ENCODE results near the gene MAST4. TPM values are rescaled to one million over a fixed set of nuclear protein-coding genes. Genes with fewer than 3 reads are reported as not detected.

MAST4 gene
- total RNA-seq, 2 experiments from 2014 or later: 1.3 to 21.9 TPM

- Histone ChIP-seq H3K79me2 (ENCODE audit: insufficient read depth, low read depth, low read length) (no peaks in the 10 kb centered on the region), H3K36me3 (ENCODE audit: insufficient read depth, low read length) (no peaks in the 10 kb centered on the region), H3K4me2 (ENCODE audit: low read length) (no peak overlapping the region), H3K4me3 (ENCODE audit: low read depth, low read length, poor library complexity, severe bottlenecking) (no peak overlapping the region), H3K27ac (ENCODE audit: low read depth, low read length, poor library complexity, severe bottlenecking) (no peak overlapping the region), H3K4me1 (ENCODE audit: insufficient read depth, low read length, poor library complexity, severe bottlenecking) (no peaks in the 10 kb centered on the region), H3K9me2 (ENCODE audit: insufficient read depth, low read length) (no peaks in the 10 kb centered on the region), H2AFZ (ENCODE audit: low read length) (no peak overlapping the region), H3K9me3 (ENCODE audit: low read length) (no peaks in the 10 kb centered on the region), H4K20me1 (ENCODE audit: insufficient read depth, low read length) (no peaks in the 10 kb centered on the region)
- ChIA-PET POLR2A (interaction anchor here (0.5 to 1.7 kb wide), 2 partner anchors 14 to 1625 kb away, joined by 3 to 7 read pairs; no protein-coding TSS in a partner anchor), CTCF (ENCODE audit: unreplicated experiment) (no interaction called here)
- DNase-seq (ENCODE audit: low spot score): no peak
- no TSS peak for BruUV-seq (replicated peaks)
- intact Hi-C loops (cut with micrococcal nuclease; ENCODE audit: unreplicated experiment): no loop called here
- TF ChIP-seq CTCF (conservative IDR thresholded peaks at IDR 0.05; ENCODE audit: low read length): no peak
- no peak for TF ChIP-seq EZH2phosphoT487 (IDR thresholded peaks at IDR 0.05; ENCODE audit: borderline replicate concordance, low read depth, low read length)
Observed at GRCh38 chr5:67106626-67107342, 510.6 kb downstream of the MAST4 start.

- no peaks in the 10 kb centered on the region for H3K9me2 ChIP-seq (ENCODE audit: insufficient read depth, low read length)
- H3K79me2 ChIP-seq (ENCODE audit: insufficient read depth, low read depth, low read length): no peaks in the 10 kb centered on the region
- no peak overlapping the region for H2AFZ ChIP-seq (ENCODE audit: low read length)
- H3K4me2 ChIP-seq (ENCODE audit: low read length): no peak overlapping the region
- H3K36me3 ChIP-seq (ENCODE audit: insufficient read depth, low read length): no peaks in the 10 kb centered on the region
- no peak overlapping the region for H3K27ac ChIP-seq (ENCODE audit: low read depth, low read length, poor library complexity, severe bottlenecking)
- no TSS peak for BruUV-seq (replicated peaks)
- intact Hi-C loops (cut with micrococcal nuclease; ENCODE audit: unreplicated experiment): no loop called here
- CTCF ChIA-PET (ENCODE audit: unreplicated experiment): no interaction called here
- H3K4me3 ChIP-seq (ENCODE audit: low read depth, low read length, poor library complexity, severe bottlenecking): no peak overlapping the region
- no peaks in the 10 kb centered on the region for H3K4me1 ChIP-seq (ENCODE audit: insufficient read depth, low read length, poor library complexity, severe bottlenecking)
- no peak for DNase-seq (ENCODE audit: low spot score)
- POLR2A ChIA-PET: interaction anchor here (0.7 to 1.4 kb wide), 3 partner anchors 9 to 215 kb away, joined by 3 to 6 read pairs (median 6); no protein-coding TSS in a partner anchor
- H4K20me1 ChIP-seq (ENCODE audit: insufficient read depth, low read length): no peaks in the 10 kb centered on the region
- H3K9me3 ChIP-seq (ENCODE audit: low read length): no peaks in the 10 kb centered on the region
- no peak for TF ChIP-seq CTCF (conservative IDR thresholded peaks at IDR 0.05; ENCODE audit: low read length)
- TF ChIP-seq EZH2phosphoT487 (IDR thresholded peaks at IDR 0.05; ENCODE audit: borderline replicate concordance, low read depth, low read length): no peak
Observed at GRCh38 chr5:67111779-67112178, 515.6 kb downstream of the MAST4 start.

- intact Hi-C loops (cut with micrococcal nuclease; ENCODE audit: unreplicated experiment): no loop called here
- no TSS peak for BruUV-seq (replicated peaks)
Observed at GRCh38 chr5:67115246-67115645, 519.1 kb downstream of the MAST4 start.

More at GRCh38 chr5:67115246-67115645, 519.1 kb downstream of the MAST4 start:
- Histone ChIP-seq H2AFZ (ENCODE audit: low read length) (no peak overlapping the region), H4K20me1 (ENCODE audit: insufficient read depth, low read length) (no peaks in the 10 kb centered on the region), H3K4me3 (ENCODE audit: low read depth, low read length, poor library complexity, severe bottlenecking) (no peak overlapping the region), H3K27ac (ENCODE audit: low read depth, low read length, poor library complexity, severe bottlenecking) (no peak overlapping the region), H3K9me2 (ENCODE audit: insufficient read depth, low read length) (no peaks in the 10 kb centered on the region), H3K4me1 (ENCODE audit: insufficient read depth, low read length, poor library complexity, severe bottlenecking) (no peaks in the 10 kb centered on the region), H3K79me2 (ENCODE audit: insufficient read depth, low read depth, low read length) (no peaks in the 10 kb centered on the region), H3K9me3 (ENCODE audit: low read length) (no peaks in the 10 kb centered on the region), H3K4me2 (ENCODE audit: low read length) (no peak overlapping the region), H3K36me3 (ENCODE audit: insufficient read depth, low read length) (no peaks in the 10 kb centered on the region)
- CTCF ChIA-PET (ENCODE audit: unreplicated experiment): no interaction called here
- no peak for DNase-seq (ENCODE audit: low spot score)
- POLR2A ChIA-PET: interaction anchor here (0.7 kb wide), 1 partner anchor 124 kb away, joined by 3 read pairs; no protein-coding TSS in a partner anchor
- TF ChIP-seq EZH2phosphoT487 (IDR thresholded peaks at IDR 0.05; ENCODE audit: borderline replicate concordance, low read depth, low read length): no peak
- no peak for TF ChIP-seq CTCF (conservative IDR thresholded peaks at IDR 0.05; ENCODE audit: low read length)
